Measurements from ENCODE around the gene TRIM38. TPM values are rescaled to one million over a fixed set of nuclear protein-coding genes. Genes with fewer than 3 reads are reported as not detected.

TRIM38 gene
- total and polyA plus RNA-seq, 2 of the 13 experiments (the other 11 are each of a cell fraction or from before 2014, with no cell fraction given) = 2.5 to 3.1 TPM

- TF ChIP-seq PHF21A (CRISPR knock-in tag; IDR thresholded peaks at IDR 0.05) = peak; percentile 67
- TF ChIP-seq ZNF749 (CRISPR knock-in tag; IDR thresholded peaks at IDR 0.05; ENCODE audit: borderline replicate concordance) = peak; percentile 69; the same call in 1 of the 2 replicates
- TF ChIP-seq ZSCAN12 (CRISPR knock-in tag; IDR thresholded peaks at IDR 0.05) = no peak
- no peak for TF ChIP-seq SCMH1 (CRISPR knock-in tag; IDR thresholded peaks at IDR 0.05; ENCODE audit: borderline replicate concordance)
- TF ChIP-seq ZNF569 (CRISPR knock-in tag; IDR thresholded peaks at IDR 0.05; ENCODE audit: borderline replicate concordance) = no peak
- peak; percentile 71; the same call in 1 of the 2 replicates for TF ChIP-seq EED (CRISPR knock-in tag; IDR thresholded peaks at IDR 0.05)
- TF ChIP-seq ZNF574 (CRISPR knock-in tag; IDR thresholded peaks at IDR 0.05) = no peak; the same call in 1 of the 2 replicates
- no peak for TF ChIP-seq ZNF782 (CRISPR knock-in tag; IDR thresholded peaks at IDR 0.05; ENCODE audit: borderline replicate concordance)
- TF ChIP-seq ZNF160 (CRISPR knock-in tag; IDR thresholded peaks at IDR 0.05) = no peak; the same call in 1 of the 2 replicates
- peak; percentile 77 for TF ChIP-seq ERF (CRISPR knock-in tag; IDR thresholded peaks at IDR 0.05)
- no peak for TF ChIP-seq E2F1 (CRISPR knock-in tag; IDR thresholded peaks at IDR 0.05)
- no peak for TF ChIP-seq ATAD3A (CRISPR knock-in tag; IDR thresholded peaks at IDR 0.05)
- TF ChIP-seq IRX3 (CRISPR knock-in tag; IDR thresholded peaks at IDR 0.05; ENCODE audit: borderline replicate concordance, low read depth) = no peak
- no peak for TF ChIP-seq ZNF24 (IDR thresholded peaks at IDR 0.05)
- peak; percentile 75; the same call in 1 of the 2 replicates for TF ChIP-seq ZNF317 (CRISPR knock-in tag; IDR thresholded peaks at IDR 0.05)
- TF ChIP-seq TFAP4 (IDR thresholded peaks at IDR 0.05; ENCODE audit: borderline replicate concordance, low read depth) = no peak
- TF ChIP-seq CBFB (CRISPR knock-in tag; IDR thresholded peaks at IDR 0.05) = peak; percentile 68; the same call in 1 of the 2 replicates
- TF ChIP-seq MAFK (conservative IDR thresholded peaks at IDR 0.05 in 1 of 2, IDR thresholded peaks at IDR 0.05 in 1 of 2; ENCODE audit: low read length in 2 of 2) = no peak
- no peak for TF ChIP-seq GABPA (IDR thresholded peaks at IDR 0.05; ENCODE audit: low read depth, low read length)
- TF ChIP-seq GABPA (CRISPR knock-in tag; IDR thresholded peaks at IDR 0.05; ENCODE audit: low read depth) = no peak
- no peak; the same call in 1 of the 2 replicates for TF ChIP-seq ZNF441 (CRISPR knock-in tag; IDR thresholded peaks at IDR 0.05; ENCODE audit: borderline replicate concordance)
Measured at GRCh38 chr6:26033085-26033940, 70.7 kb downstream of the TRIM38 start (continued).
